GM21515 (cell line): ENCODE measurements around the gene PCSK2.

Source experiments
- ATAC-seq: cut with Tn5 transposase; IDR thresholded peaks from one replicate; pipeline ENCODE4 v1.9.1; 2021; ENCODE audit not compliant: unreplicated experiment

Gene PCSK2

GRCh38 chr20:17327185-17328148 lies 100.6 kb downstream of the PCSK2 start:
- ATAC-seq: no peak

- ATAC-seq: no peak
Observed at GRCh38 chr20:17334932-17335331, 108.1 kb downstream of the PCSK2 start.

- ATAC-seq: no peak
Observed at GRCh38 chr20:17339000-17339399, 112.2 kb downstream of the PCSK2 start.

- ATAC-seq: no peak
Observed at GRCh38 chr20:17343091-17343490, 116.3 kb downstream of the PCSK2 start.

GRCh38 chr20:17343656-17344452 lies 117.0 kb downstream of the PCSK2 start:
- ATAC-seq: no peak

- no peak for ATAC-seq
Observed at GRCh38 chr20:17344790-17345189, 118.0 kb downstream of the PCSK2 start.

GRCh38 chr20:17345321-17345720 lies 118.5 kb downstream of the PCSK2 start:
- no peak for ATAC-seq

- ATAC-seq: no peak
Observed at GRCh38 chr20:17350321-17350720, 123.5 kb downstream of the PCSK2 start.

GRCh38 chr20:17357238-17357637 lies 130.4 kb downstream of the PCSK2 start:
- no peak for ATAC-seq

GRCh38 chr20:17358854-17359253 lies 132.0 kb downstream of the PCSK2 start:
- no peak for ATAC-seq

GRCh38 chr20:17364681-17365080 lies 137.8 kb downstream of the PCSK2 start:
- no peak for ATAC-seq

GRCh38 chr20:17365831-17366230 lies 139.0 kb downstream of the PCSK2 start:
- ATAC-seq: no peak

- no peak for ATAC-seq
Observed at GRCh38 chr20:17369506-17369905, 142.7 kb downstream of the PCSK2 start.

- ATAC-seq: no peak
Observed at GRCh38 chr20:17372806-17373440, 146.1 kb downstream of the PCSK2 start.

GRCh38 chr20:17374086-17374485 lies 147.2 kb downstream of the PCSK2 start:
- ATAC-seq: no peak

- no peak for ATAC-seq
Observed at GRCh38 chr20:17376031-17376430, 149.2 kb downstream of the PCSK2 start.

GRCh38 chr20:17377231-17377630 lies 150.4 kb downstream of the PCSK2 start:
- ATAC-seq: no peak

- no peak for ATAC-seq
Observed at GRCh38 chr20:17379651-17380050, 152.8 kb downstream of the PCSK2 start.

GRCh38 chr20:17380801-17381200 lies 154.0 kb downstream of the PCSK2 start:
- ATAC-seq: no peak

GRCh38 chr20:17381724-17382123 lies 154.9 kb downstream of the PCSK2 start:
- no peak for ATAC-seq

GRCh38 chr20:17385798-17386197 lies 159.0 kb downstream of the PCSK2 start:
- no peak for ATAC-seq
